HG03108 (cell line): ENCODE results near the gene SEPTIN11.
A peak's percentile ranks its signal among the peaks of the same experiment; 100 is the strongest.

ENCODE experiments used
- ATAC-seq: cut with Tn5 transposase; IDR thresholded peaks from one replicate; pipeline ENCODE4 v1.9.1; 2021; ENCODE audit warnings: moderate library complexity; ENCODE audit not compliant: unreplicated experiment

Gene SEPTIN11

DNA sequence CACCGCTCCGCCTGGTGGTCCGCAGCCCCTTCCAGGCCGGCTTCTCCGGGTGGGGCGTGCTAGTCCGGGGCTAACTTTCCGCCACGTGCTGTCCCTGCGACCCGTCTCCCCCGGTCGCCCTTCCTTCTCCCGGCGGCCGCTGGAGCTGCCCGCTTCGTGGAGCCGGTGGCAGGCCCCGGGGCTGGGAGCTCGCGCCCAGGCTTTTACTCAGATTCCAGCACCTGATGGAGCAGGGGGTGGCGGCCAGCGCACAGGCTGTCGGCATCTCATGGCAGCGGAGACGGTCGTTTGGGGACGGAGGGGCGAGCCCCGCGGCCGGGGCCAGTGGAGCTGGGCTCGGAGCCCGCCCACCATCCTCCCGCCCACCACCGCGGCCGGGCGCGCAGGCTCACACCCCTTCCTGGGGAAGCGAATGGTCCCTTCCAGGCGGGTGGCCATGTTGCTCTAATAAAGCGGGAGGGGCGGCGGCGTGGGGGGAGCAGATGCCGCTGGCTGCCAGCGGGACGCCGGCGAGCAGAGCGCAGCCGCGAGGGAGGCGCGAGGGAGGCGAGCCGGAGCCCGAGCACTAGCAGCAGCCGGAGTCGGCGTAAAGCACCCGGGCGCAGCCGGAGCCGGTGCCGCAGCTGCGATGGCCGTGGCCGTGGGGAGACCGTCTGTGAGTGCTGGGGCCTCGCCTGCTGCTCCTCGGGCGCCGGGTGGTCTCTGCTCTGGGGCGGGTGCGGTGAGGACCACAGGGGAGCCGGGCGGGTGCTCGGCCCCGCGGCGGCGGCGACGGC is at the start of gene SEPTIN11:
Gene SEPTIN11 (plus strand): TSS at position 477 of the 776 bp plus-strand sequence. CDS start 152 bp downstream, at position 629.
- peak; percentile 65 for ATAC-seq

- ATAC-seq: no peak
These were observed 47.2 kb upstream of the SEPTIN11 start for GRCh38 chr4:76902233-76902890.

- ATAC-seq: no peak
These were observed 44.8 kb upstream of the SEPTIN11 start for GRCh38 chr4:76904646-76905190.

DNA sequence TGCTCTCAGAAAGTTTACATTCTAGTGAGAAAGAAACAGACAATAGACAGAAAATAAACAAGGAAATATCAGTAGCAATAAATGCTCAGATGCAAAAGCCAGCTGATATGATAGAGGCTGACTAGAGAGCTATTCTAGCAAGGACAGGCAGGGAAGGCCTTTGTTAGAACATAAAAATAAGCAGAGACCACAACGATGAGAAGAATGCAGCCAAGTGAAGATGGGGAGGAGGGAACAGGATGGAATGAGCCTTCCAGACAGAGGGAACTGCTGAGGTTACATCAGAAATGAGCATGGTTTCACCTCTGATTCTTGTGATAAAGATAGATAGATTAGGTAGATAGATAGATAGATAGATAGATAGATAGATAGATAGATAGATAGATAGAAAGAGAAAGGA is 44.0 kb upstream of the SEPTIN11 start:
- no peak for ATAC-seq

DNA sequence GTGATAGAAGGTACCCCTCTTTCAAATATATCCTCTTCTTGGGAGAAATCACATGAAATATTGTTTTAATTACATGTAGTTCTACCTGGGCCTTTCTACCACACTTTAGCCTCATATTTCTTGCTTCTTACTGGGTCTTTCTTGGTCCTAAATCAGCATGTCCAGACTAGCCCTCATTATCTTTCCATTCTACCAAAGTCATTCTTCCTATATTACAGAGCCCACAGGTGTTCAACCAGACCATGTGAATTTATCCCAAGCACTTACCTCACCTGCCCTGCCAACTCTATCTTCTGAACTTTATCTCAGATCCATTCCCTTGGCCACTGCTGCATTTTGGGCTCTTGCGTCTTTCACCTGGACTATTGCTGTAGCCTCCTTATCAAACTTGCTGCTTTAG is 39.8 kb upstream of the SEPTIN11 start:
- ATAC-seq: no peak

DNA sequence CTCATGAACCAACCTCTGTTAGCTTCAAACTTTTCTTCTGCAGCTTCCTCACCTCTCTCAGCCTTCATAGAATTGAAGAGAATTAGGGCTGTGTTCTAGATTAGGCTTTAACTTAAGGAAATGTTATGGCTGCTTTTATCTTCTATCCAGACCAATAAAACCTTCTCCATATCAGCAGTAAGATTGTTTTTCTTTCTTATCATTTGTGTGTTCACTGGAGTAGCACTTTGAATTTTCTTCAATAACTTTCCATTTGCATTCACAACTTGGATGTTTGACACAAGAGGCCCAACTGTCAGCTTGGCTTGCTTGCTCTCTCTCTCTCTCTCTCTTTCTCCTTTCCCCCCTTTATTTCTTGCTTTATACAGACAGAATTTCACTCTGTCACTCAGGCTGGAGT is 28.8 kb upstream of the SEPTIN11 start:
- ATAC-seq: no peak

GRCh38 chr4:76923619-76924357 is 25.8 kb upstream of the SEPTIN11 start:
- no peak for ATAC-seq

DNA sequence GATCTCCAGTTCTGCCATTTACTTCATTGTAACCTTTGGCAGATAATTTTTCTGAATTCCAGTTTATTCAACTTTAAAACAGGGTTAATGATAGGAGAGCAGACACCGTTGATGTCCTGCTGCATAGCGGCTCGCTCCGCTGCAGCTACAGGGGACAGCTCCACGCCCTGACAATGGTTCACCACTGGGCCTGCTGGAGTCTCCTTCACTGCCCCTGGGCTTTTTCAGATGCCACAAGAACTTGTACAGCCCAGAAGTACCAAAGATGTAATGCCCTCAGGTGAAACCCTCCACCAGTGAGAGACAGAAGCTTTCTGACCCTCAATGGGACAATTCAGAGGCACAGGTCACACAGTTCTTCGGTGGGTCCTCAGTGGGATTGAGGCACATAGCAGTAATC is 22.7 kb upstream of the SEPTIN11 start:
- ATAC-seq: no peak

- ATAC-seq: no peak
These were observed 18.9 kb upstream of the SEPTIN11 start for GRCh38 chr4:76930685-76931084.

DNA sequence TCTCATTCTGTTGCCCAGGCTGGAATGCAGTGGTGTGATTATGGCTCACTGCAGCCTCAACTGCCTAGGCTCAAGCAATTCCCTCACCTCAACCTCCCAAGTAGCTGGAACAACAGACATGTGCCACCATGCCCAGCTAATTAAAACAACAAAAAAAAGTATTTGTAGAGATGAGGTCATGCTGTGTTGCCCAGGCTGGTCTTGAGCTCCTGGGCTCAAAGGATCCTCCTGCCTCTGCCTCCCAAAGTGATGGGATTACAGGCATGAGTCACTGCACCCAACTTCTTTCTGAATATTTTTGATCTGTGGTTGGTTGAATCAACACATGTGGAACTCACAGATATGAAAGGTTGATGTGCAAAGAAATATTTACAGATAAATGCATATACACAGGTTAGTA is 18.5 kb upstream of the SEPTIN11 start:
- no peak for ATAC-seq

GRCh38 chr4:76931576-76932276 is 17.8 kb upstream of the SEPTIN11 start:
- no peak for ATAC-seq

DNA sequence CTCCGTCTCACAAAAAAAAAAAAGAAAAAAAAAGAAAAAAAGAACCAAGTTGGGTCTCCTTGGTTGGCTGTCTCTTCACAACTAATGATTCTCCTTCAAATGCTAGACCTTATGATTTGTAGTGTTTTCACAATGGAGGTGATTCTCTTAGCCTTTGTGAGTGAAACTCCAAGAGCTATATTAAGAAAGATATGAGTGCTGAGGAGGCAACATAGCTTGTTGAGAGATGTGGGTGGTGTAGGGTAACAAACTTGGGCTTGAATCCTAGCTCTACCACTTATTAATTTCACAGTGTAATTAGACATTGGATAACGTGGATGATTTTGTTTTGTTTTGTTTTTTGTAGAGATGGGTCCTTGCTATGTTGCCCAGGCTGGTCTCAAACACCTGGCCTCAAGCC is 10.4 kb upstream of the SEPTIN11 start:
- ATAC-seq: no peak

GRCh38 chr4:76943129-76943620 is 6.4 kb upstream of the SEPTIN11 start:
- no peak for ATAC-seq

- ATAC-seq: no peak
These were observed 5.8 kb upstream of the SEPTIN11 start for GRCh38 chr4:76943790-76944189.

GRCh38 chr4:76947369-76947768 is 2.2 kb upstream of the SEPTIN11 start:
- ATAC-seq: no peak

DNA sequence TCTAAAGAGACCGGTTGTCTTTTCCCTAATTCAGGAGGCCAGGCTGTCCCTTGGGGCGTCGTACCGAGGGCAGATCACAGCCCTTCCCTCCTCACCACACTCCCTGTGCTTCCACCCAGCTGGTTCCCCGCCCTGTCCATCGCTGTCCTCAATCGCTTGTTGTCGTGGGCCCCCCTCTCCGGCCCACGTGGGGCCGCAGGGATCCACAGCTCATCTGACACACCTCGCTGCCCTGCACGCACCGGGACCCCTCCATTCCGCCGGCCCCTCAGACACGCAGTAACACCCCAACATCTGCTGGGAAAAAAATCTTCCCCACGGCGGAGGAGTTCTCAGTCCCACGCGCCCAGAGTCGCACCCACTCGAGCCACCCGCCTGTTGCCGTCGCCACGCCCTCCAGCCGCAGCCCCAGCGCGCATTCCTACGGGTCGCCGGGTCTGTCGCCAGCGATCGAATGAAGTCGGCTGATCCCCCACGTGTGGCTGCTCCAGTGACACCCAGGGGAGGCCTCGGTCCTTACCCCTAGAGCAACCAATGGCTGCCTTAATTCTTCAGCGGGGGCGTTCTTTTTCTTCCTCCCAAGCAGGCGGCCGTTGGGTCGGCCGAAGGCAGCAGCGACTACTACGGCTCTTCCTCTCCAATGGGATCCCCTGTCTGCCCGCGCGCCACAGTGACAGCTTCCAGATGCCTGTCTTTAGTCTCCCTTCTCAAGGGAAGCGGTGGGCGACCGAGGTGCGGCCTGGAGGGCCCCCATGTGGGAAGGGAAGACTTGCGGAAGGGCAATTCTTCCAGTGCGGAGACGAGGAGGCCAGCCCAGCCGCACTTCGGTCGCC is 893 bp upstream of the SEPTIN11 start:
- peak; percentile 34 for ATAC-seq

GRCh38 chr4:76950052-76950955 is 752 bp downstream of the SEPTIN11 start:
- peak; percentile 21 for ATAC-seq

- ATAC-seq: no peak
These were observed 1.6 kb downstream of the SEPTIN11 start for GRCh38 chr4:76950956-76951671.
